Tibial nerve (tissue), 4 donors: ENCODE results near the gene CHPF.

Source experiments
- CTCF ChIP-seq, 5 experiments: fragments of 200-600 bp in 3 of 5; fragments of 450-650 bp in 2 of 5; sonication (generic) in 3 of 5; IDR thresholded peaks; one replicate each; pipeline ENCODE4 v1.5.1; 2016 to 2019; ENCODE audit warnings: antibody characterized with exemption in 5 of 5, mild to moderate bottlenecking in 3 of 5, moderate library complexity in 2 of 5
- EP300 ChIP-seq, 2 donors: sonication (generic); formaldehyde crosslinking; IDR thresholded peaks; one replicate each; pipeline ENCODE4 v1.6.1; 2017; ENCODE audit warnings: antibody characterized with exemption in 2 of 2, mild to moderate bottlenecking in 1 of 2

GRCh38 chr2:219519526-219519916 is 24.1 kb downstream of the CHPF start:
- TF ChIP-seq CTCF (IDR thresholded peaks at IDR 0.05): no peak
- no peak for TF ChIP-seq EP300 (IDR thresholded peaks at IDR 0.05)
